GM10266 (cell line): Measurements from ENCODE around the gene MIEF2.

Experiments used
- DNase-seq: peaks from one replicate; pipeline ENCODE4 v3.0.0; 2012; ENCODE audit errors: extremely low spot score
- TF ChIP-seq, protein P1 (sequence below): IDR thresholded peaks from 2 replicates; pipeline ENCODE4 v1.5.1; 2012; ENCODE audit warnings: mild to moderate bottlenecking, low read depth; ENCODE audit not compliant: control insufficient read depth, insufficient read depth; ENCODE audit errors: missing control alignments

Gene MIEF2

DNA sequence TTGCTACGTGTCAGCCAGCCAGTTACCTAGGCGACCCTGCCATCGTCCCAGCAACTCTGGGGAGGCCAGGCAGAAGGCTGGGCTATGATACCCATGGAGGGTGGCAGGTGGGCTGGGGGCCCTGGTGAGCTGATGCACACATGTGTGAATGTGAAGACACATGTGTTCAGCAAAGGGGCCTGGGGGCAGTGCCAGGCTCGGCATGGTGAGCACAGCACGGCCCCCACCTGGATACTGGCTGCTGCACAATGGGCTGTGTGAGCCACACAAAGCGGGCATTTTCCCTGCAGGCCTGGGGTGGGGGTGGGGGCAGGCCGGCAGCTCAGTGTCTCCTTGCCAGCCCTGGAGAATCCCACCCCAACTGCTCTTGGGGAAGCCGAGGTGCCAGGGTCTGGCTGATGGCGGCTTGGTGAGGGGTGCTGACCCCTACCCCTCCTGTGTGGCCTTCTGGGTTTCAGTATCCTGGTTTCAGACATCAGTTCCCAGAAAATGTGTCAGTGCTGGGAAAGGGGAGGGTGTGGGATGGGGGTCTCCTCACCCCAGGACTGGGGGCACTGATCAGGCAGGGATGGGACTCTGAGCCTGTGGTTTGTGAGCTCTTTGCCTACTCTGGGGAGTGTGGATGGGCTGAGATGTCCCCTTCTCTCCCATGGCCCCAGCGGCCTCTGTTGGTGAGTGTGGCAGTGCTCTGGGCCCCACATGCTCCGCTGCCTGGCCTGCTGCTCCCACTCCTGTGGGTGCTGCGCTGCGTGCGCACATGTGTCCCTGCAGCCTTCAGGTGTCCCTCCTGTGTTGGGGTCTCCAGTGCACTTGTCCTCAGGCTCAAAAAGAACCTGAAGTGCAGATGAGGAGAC is 29.9 kb upstream of the MIEF2 start:
- DNase-seq: no peak
- TF ChIP-seq, protein P1, sequence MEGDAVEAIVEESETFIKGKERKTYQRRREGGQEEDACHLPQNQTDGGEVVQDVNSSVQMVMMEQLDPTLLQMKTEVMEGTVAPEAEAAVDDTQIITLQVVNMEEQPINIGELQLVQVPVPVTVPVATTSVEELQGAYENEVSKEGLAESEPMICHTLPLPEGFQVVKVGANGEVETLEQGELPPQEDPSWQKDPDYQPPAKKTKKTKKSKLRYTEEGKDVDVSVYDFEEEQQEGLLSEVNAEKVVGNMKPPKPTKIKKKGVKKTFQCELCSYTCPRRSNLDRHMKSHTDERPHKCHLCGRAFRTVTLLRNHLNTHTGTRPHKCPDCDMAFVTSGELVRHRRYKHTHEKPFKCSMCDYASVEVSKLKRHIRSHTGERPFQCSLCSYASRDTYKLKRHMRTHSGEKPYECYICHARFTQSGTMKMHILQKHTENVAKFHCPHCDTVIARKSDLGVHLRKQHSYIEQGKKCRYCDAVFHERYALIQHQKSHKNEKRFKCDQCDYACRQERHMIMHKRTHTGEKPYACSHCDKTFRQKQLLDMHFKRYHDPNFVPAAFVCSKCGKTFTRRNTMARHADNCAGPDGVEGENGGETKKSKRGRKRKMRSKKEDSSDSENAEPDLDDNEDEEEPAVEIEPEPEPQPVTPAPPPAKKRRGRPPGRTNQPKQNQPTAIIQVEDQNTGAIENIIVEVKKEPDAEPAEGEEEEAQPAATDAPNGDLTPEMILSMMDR: no peak

DNA sequence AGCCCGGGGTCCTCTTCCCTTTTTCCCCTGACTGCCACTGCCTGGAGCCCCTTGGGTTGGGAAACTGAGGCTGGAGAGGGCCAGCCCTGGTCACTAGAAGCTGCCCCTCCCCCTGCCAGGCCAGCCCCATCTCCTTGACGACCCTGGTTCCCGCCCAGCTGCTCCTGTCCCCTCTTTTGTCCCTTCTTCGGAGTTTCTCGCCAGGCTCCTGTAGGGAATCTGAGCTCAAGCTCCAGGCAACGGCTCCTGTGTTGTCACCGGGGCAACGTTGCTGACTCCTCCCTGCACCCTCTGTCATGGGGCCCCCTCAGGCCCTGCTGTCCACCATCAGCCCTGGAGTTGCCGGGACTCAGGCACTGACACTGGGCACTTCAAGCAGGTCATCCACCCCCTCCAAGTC is 29.3 kb upstream of the MIEF2 start:
- DNase-seq: no peak
- TF ChIP-seq, protein P1: no peak

DNA sequence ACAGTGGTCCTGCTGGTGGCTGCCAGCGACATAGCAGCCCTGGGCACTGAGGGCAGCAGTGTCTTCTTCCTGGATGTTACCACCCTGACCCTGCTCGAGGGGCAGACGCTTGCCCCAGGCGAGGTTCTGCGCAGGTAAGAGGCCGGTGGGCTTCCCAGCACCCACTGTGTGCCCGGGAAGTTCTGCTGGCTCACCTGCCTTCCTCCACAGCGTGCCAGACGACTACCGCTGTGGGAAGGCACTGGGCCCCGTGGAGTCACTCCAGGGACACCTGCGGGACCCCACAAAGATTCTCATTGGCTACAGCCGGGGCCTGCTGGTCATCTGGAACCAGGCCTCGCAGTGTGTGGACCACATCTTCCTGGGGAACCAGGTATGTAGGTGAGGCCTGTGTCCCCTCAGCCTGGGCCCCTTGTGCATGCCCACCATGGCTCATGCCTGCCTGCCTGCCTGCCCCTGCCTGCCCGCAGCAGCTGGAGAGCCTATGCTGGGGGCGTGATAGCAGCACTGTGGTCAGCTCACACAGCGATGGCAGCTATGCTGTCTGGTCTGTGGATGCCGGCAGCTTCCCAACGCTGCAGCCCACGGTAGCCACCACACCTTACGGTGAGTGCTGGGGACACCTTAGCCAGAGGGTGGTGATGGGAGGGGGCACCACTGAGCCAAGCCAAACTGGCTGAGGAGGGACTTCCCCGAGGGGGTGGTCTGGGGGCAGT is 26.5 kb upstream of the MIEF2 start:
- TF ChIP-seq, protein P1: no peak
- no peak for DNase-seq

DNA sequence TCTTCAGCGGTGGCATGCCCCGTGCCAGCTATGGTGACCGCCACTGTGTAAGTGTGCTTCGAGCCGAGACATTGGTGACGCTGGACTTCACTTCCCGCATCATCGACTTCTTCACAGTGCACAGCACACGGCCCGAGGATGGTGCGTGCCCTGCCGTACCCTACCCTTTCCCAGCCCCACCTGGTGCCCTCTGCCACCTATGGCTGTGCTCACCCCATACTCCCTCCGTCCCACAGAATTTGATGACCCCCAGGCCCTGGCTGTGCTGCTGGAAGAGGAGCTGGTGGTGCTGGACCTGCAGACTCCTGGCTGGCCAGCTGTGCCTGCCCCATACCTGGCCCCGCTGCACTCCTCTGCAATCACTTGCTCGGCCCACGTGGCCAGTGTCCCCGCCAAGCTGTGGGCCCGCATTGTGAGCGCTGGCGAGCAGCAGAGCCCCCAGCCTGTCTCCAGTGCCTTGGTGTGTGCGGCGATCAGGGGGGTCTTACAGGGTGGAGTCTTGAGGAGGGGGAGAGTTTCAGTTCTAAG is 25.5 kb upstream of the MIEF2 start:
- DNase-seq: no peak

DNA sequence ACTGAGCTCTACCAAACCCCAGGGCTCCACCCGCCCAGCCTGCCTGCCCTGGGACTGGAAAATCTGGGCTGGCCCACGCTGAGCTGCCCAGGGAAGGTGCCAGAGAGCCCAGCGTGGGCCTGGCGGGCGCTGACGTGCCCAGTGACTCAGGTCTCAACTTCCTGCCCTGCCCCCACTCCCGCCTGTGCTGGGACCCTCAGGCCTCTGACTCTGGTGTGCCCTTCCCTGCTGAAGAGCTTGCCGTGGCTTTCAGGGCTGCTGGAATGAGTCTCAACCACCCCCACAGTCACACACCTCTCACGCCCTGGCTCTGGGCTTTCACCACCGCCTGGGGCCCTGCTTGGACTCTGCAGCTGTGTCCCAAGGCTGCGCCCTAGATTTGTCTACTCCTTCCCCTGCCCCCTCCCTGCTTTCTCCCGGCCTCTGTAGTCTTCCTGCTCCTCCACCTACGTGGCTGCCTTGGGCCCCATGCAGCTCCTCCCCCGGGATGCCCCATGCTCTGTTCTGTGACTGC is 24.7 kb upstream of the MIEF2 start:
- TF ChIP-seq, protein P1: no peak
- DNase-seq: no peak

More for the DNA sequence above, 25.5 kb upstream of the MIEF2 start:
- TF ChIP-seq, protein P1: no peak

DNA sequence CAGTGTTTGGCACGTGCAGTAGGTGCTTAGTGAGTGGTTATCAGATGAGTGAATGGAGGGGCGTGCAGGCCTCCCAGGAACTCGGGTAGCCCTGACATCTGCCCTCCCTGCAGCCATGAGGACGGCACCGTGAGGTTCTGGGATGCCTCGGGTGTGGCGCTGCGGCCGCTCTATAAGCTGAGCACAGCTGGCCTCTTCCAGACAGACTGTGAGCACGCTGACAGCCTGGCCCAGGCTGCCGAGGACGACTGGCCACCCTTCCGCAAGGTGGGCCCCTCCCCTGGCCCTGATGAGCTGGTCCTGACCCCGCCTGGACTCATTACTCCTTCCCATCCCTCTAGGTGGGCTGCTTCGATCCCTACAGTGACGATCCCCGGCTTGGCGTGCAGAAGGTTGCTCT is 24.0 kb upstream of the MIEF2 start:
- no peak for DNase-seq
- TF ChIP-seq, protein P1: no peak
